Hematopoietic multipotent progenitor cell treated with erythropoietin and hydrocortisone succinate and interleukin-3 and kit ligand, for 6 days (in vitro differentiated cells): Measurements from ENCODE around the gene CDH23.
"Not testable (repeated sequence)": the region's sequence is repeated elsewhere in the genome, so short reads cannot be mapped to it uniquely, and the experiment has no call there.

Experiments used
- DNase-seq: peaks from one replicate; pipeline ENCODE4 v3.0.0-alpha.2; 2015

CDH23 gene

GRCh38 chr10:71848325-71849275 is 451.9 kb downstream of the CDH23 start:
- no peak for DNase-seq

GRCh38 chr10:71849461-71849908 is 452.8 kb downstream of the CDH23 start:
- DNase-seq = no peak

GRCh38 chr10:71850021-71850742 is 453.5 kb downstream of the CDH23 start:
- DNase-seq = no peak

- peak; percentile 99 for DNase-seq
Observed at GRCh38 chr10:71850743-71851464, 454.2 kb downstream of the CDH23 start, which contains the start of gene PSAP. Gene PSAP, minus strand, starts transcription at chr10:71851251. Its CDS starts 30 bp downstream, at chr10:71851221.

GRCh38 chr10:71851465-71852095 is 454.9 kb downstream of the CDH23 start:
- not testable (repeated sequence) for DNase-seq

- peak; percentile 54 for DNase-seq
Observed at GRCh38 chr10:71852355-71852937, 455.7 kb downstream of the CDH23 start.

GRCh38 chr10:71854031-71854430 is 457.3 kb downstream of the CDH23 start:
- DNase-seq = no peak

- no peak for DNase-seq
Observed at GRCh38 chr10:71856619-71857018, 459.9 kb downstream of the CDH23 start.

- no peak for DNase-seq
Observed at GRCh38 chr10:71857934-71858890, 461.5 kb downstream of the CDH23 start.

- DNase-seq = peak; percentile 95
Observed at GRCh38 chr10:71860243-71861029, 463.7 kb downstream of the CDH23 start.

- DNase-seq = no peak
Observed at GRCh38 chr10:71863203-71863602, 466.5 kb downstream of the CDH23 start.

GRCh38 chr10:71864911-71865361 is 468.2 kb downstream of the CDH23 start:
- DNase-seq = no peak
